ENCODE measurements around the gene MAGIX. TPM values are rescaled to one million over a fixed set of nuclear protein-coding genes. Genes with fewer than 3 reads are reported as not detected.

Gene MAGIX
- polyA plus RNA-seq, 1 donor: 1.9 TPM

GRCh38 chrX:49183701-49184281, 21.2 kb downstream of the MAGIX start:
- no peak for DNase-seq (ENCODE audit: low read depth)

- no peak for DNase-seq (ENCODE audit: low read depth)
Observed at GRCh38 chrX:49184294-49185281, 22.0 kb downstream of the MAGIX start.

- no peak for DNase-seq (ENCODE audit: low read depth)
Observed at GRCh38 chrX:49186125-49187027, 23.8 kb downstream of the MAGIX start, which contains the start of gene PRICKLE3. PRICKLE3 (minus strand) TSS chrX:49186373; CDS start chrX:49186297, 76 bp downstream.

GRCh38 chrX:49187028-49187394, 24.5 kb downstream of the MAGIX start:
- no peak for DNase-seq (ENCODE audit: low read depth)

- DNase-seq (ENCODE audit: low read depth): no peak
Observed at GRCh38 chrX:49187526-49187925, 25.0 kb downstream of the MAGIX start.

- no peak for DNase-seq (ENCODE audit: low read depth)
Observed at GRCh38 chrX:49188468-49189076, 26.0 kb downstream of the MAGIX start.

GRCh38 chrX:49189606-49190005, 27.0 kb downstream of the MAGIX start:
- no peak for DNase-seq (ENCODE audit: low read depth)

GRCh38 chrX:49190821-49191573, 28.4 kb downstream of the MAGIX start:
- DNase-seq (ENCODE audit: low read depth): peak; percentile 96

- no peak for DNase-seq (ENCODE audit: low read depth)
Observed at GRCh38 chrX:49191574-49192011, 29.0 kb downstream of the MAGIX start.

GRCh38 chrX:49192722-49193328, 30.3 kb downstream of the MAGIX start:
- no peak for DNase-seq (ENCODE audit: low read depth)

- DNase-seq (ENCODE audit: low read depth): no peak
Observed at GRCh38 chrX:49193542-49193964, 31.0 kb downstream of the MAGIX start.

- no peak for DNase-seq (ENCODE audit: low read depth)
Observed at GRCh38 chrX:49197543-49198087, 35.1 kb downstream of the MAGIX start.

GRCh38 chrX:49198540-49199314, 36.2 kb downstream of the MAGIX start:
- DNase-seq (ENCODE audit: low read depth): no peak

GRCh38 chrX:49199315-49199595, 36.7 kb downstream of the MAGIX start:
- no peak for DNase-seq (ENCODE audit: low read depth)

- DNase-seq (ENCODE audit: low read depth): no peak
Observed at GRCh38 chrX:49199906-49200771, 37.6 kb downstream of the MAGIX start, which contains the start of gene SYP. SYP (minus strand) TSS chrX:49200193; CDS start chrX:49200186, 7 bp downstream.

- DNase-seq (ENCODE audit: low read depth): no peak
Observed at GRCh38 chrX:49202022-49202421, 39.5 kb downstream of the MAGIX start.

GRCh38 chrX:49203536-49203935, 41.0 kb downstream of the MAGIX start:
- DNase-seq (ENCODE audit: low read depth): no peak

GRCh38 chrX:49204017-49204416, 41.5 kb downstream of the MAGIX start:
- no peak for DNase-seq (ENCODE audit: low read depth)

Measured in forelimb muscle (tissue), 1 donor.